ENCODE results near the gene INPP5D. TPM values are rescaled to one million over a fixed set of nuclear protein-coding genes. Genes with fewer than 3 reads are reported as not detected.

INPP5D gene
- total RNA-seq, 1 donor from 2014 or later, result 33.4 TPM

DNA sequence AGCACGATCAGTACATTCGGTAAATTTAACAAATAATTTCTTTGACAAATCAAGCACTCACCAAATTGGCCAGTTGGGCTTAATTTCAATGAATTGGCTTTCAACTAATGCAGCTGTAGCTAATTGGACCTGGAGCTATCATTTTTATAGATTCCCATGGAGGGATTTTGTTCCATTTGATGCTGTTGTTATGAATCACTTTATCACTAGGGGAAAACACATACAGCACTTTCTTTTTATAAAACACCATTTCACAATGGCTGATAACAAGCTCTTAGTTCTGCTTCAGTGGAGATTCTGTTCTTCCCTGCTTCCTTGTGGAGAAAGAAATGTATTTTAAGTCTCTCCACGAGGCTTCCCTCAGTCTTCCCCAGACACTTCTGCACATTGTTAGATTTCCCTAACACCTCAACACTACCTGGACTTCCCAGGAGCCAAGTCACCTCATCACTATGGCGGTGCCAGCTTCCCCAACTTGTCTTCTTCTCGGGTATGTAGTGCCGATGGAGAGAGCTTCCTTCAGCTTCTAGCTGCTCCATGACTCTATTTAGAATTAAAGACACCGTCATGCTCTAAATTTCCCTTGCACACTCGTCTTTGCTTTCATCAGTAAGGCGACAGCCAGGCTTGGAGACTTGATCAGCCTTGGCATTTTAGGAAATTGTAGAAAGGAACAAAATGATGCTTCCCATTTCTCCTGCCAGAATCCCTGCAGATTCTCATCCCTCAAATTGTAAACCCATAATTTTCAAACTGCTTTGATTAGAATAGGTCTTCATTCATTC, 72.0 kb downstream of the INPP5D start:
- H3K4me1 ChIP-seq, result no peaks in the 10 kb centered on the region
- TF ChIP-seq POLR2AphosphoS5 (IDR thresholded peaks at IDR 0.05; ENCODE audit: insufficient read depth in 1 of 2, low read depth in 1 of 2) (no peak), POLR2A (IDR thresholded peaks at IDR 0.05) (no peak)
- TF ChIP-seq, protein P1, sequence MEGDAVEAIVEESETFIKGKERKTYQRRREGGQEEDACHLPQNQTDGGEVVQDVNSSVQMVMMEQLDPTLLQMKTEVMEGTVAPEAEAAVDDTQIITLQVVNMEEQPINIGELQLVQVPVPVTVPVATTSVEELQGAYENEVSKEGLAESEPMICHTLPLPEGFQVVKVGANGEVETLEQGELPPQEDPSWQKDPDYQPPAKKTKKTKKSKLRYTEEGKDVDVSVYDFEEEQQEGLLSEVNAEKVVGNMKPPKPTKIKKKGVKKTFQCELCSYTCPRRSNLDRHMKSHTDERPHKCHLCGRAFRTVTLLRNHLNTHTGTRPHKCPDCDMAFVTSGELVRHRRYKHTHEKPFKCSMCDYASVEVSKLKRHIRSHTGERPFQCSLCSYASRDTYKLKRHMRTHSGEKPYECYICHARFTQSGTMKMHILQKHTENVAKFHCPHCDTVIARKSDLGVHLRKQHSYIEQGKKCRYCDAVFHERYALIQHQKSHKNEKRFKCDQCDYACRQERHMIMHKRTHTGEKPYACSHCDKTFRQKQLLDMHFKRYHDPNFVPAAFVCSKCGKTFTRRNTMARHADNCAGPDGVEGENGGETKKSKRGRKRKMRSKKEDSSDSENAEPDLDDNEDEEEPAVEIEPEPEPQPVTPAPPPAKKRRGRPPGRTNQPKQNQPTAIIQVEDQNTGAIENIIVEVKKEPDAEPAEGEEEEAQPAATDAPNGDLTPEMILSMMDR (IDR thresholded peaks at IDR 0.05), result no peak
- DNase-seq (ENCODE audit: extremely low spot score in 2 of 2), result no peak
- H3K27ac ChIP-seq, result no peak overlapping the region
- H3K4me3 ChIP-seq, result no peak overlapping the region
- H3K9me3 ChIP-seq, result no peaks in the 10 kb centered on the region
- intact Hi-C loops (cut with DNase I), result no loop called here
- H3K36me3 ChIP-seq, result no peaks in the 10 kb centered on the region
- no peaks in the 10 kb centered on the region for H3K27me3 ChIP-seq

GRCh38 chr2:233133239-233133638, 73.1 kb downstream of the INPP5D start:
- intact Hi-C loops (cut with DNase I), result no loop called here
- H3K9me3 ChIP-seq, result no peaks in the 10 kb centered on the region
- no peak for DNase-seq (ENCODE audit: extremely low spot score in 2 of 2)
- TF ChIP-seq POLR2A (IDR thresholded peaks at IDR 0.05) (no peak), POLR2AphosphoS5 (IDR thresholded peaks at IDR 0.05; ENCODE audit: insufficient read depth in 1 of 2, low read depth in 1 of 2) (no peak)
- TF ChIP-seq, protein P1 (IDR thresholded peaks at IDR 0.05), result no peak
- H3K27me3 ChIP-seq, result no peaks in the 10 kb centered on the region
- no peaks in the 10 kb centered on the region for H3K36me3 ChIP-seq
- no peak overlapping the region for H3K27ac ChIP-seq
- no peak overlapping the region for H3K4me3 ChIP-seq
- H3K4me1 ChIP-seq, result no peaks in the 10 kb centered on the region

DNA sequence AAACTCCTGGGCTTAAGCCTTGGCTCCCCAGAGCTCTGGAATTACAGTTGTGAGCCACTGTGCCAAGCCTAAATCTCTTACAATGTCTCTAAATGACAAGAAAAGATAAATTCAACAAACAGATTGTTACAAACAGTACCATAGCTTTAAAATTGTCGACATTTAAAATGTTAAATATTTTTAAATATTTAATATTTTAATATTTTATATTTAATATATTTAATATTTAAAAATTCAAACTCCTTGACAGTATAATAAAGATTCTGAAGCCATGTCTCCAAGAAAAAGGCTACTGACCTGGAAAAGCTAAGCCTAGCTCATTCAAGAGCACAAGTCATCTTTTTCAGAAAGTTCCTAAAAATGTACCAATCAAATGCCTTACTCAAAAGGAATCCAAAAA, 75.3 kb downstream of the INPP5D start:
- intact Hi-C loops (cut with DNase I), result no loop called here
- no peak for DNase-seq (ENCODE audit: extremely low spot score in 2 of 2)
- Histone ChIP-seq H3K4me1 (no peaks in the 10 kb centered on the region), H3K27ac (no peak overlapping the region), H3K36me3 (no peaks in the 10 kb centered on the region), H3K27me3 (no peaks in the 10 kb centered on the region), H3K4me3 (no peak overlapping the region), H3K9me3 (no peaks in the 10 kb centered on the region)
- no peak for TF ChIP-seq POLR2AphosphoS5 (IDR thresholded peaks at IDR 0.05; ENCODE audit: insufficient read depth in 1 of 2, low read depth in 1 of 2)
- TF ChIP-seq, protein P1 (IDR thresholded peaks at IDR 0.05), result no peak

DNA sequence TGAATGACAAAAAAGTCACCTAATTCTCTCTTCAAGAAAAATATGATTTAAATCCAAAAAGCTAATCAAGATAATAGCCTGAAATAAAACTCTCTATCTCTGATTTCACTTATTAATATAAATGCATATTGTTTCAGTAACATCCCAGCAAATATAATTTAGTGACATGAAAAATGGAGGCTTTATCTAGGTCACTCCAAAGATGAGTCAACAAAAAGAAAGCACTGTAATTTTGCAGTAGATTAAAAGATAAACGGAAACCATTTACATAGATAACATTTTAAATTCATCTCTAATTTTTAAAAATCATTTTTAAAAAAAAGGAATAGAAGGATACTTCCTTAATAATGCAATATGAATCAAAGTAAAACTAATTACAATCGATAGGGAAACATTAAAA, 76.9 kb downstream of the INPP5D start:
- H3K4me1 ChIP-seq, result no peaks in the 10 kb centered on the region
- no peaks in the 10 kb centered on the region for H3K9me3 ChIP-seq
- H3K27me3 ChIP-seq, result no peaks in the 10 kb centered on the region
- H3K36me3 ChIP-seq, result no peaks in the 10 kb centered on the region
- DNase-seq (ENCODE audit: extremely low spot score in 2 of 2), result no peak
- H3K4me3 ChIP-seq, result no peak overlapping the region
- H3K27ac ChIP-seq, result no peak overlapping the region
- TF ChIP-seq POLR2A (IDR thresholded peaks at IDR 0.05) (no peak), POLR2AphosphoS5 (IDR thresholded peaks at IDR 0.05; ENCODE audit: insufficient read depth in 1 of 2, low read depth in 1 of 2) (no peak)
- TF ChIP-seq, protein P1 (IDR thresholded peaks at IDR 0.05), result no peak
- intact Hi-C loops (cut with DNase I), result no loop called here

GRCh38 chr2:233140077-233140585, 80.0 kb downstream of the INPP5D start:
- intact Hi-C loops (cut with DNase I), result no loop called here
- TF ChIP-seq POLR2AphosphoS5 (IDR thresholded peaks at IDR 0.05; ENCODE audit: insufficient read depth in 1 of 2, low read depth in 1 of 2), result no peak
- TF ChIP-seq POLR2A (IDR thresholded peaks at IDR 0.05), result no peak
- TF ChIP-seq, protein P1 (IDR thresholded peaks at IDR 0.05), result no peak
- Histone ChIP-seq H3K4me3 (no peak overlapping the region), H3K27me3 (no peaks in the 10 kb centered on the region), H3K9me3 (no peaks in the 10 kb centered on the region), H3K4me1 (no peaks in the 10 kb centered on the region), H3K27ac (no peak overlapping the region), H3K36me3 (no peaks in the 10 kb centered on the region)
- no peak for DNase-seq (ENCODE audit: extremely low spot score in 2 of 2)
